NCI-H1105 treated with DMSO at 0.1 percent for 48 hours (cell line): Measurements from ENCODE around the gene FOXB1.

Experiments used
- DNase-seq: peaks from one replicate; lab custom pipeline; 2025; lab: John Stamatoyannopoulos, UW

FOXB1 gene

GRCh38 chr15:60017538-60018520 is 13.7 kb downstream of the FOXB1 start:
- no peak for DNase-seq

GRCh38 chr15:60020736-60021135 is 16.6 kb downstream of the FOXB1 start:
- no peak for DNase-seq

GRCh38 chr15:60021589-60022378 is 17.7 kb downstream of the FOXB1 start:
- DNase-seq: no peak

- DNase-seq: no peak
Measured at GRCh38 chr15:60022379-60022741, 18.2 kb downstream of the FOXB1 start.

GRCh38 chr15:60026555-60026954 is 22.4 kb downstream of the FOXB1 start:
- no peak for DNase-seq

- DNase-seq: no peak
Measured at GRCh38 chr15:60035344-60035743, 31.2 kb downstream of the FOXB1 start.

- no peak for DNase-seq
Measured at GRCh38 chr15:60039316-60039715, 35.2 kb downstream of the FOXB1 start.

- no peak for DNase-seq
Measured at GRCh38 chr15:60043744-60044435, 39.8 kb downstream of the FOXB1 start.

GRCh38 chr15:60044636-60045270 is 40.6 kb downstream of the FOXB1 start:
- no peak for DNase-seq

GRCh38 chr15:60047701-60048100 is 43.6 kb downstream of the FOXB1 start:
- no peak for DNase-seq

GRCh38 chr15:60049948-60050347 is 45.8 kb downstream of the FOXB1 start:
- DNase-seq: no peak

GRCh38 chr15:60052796-60053195 is 48.7 kb downstream of the FOXB1 start:
- no peak for DNase-seq

GRCh38 chr15:60054472-60054871 is 50.4 kb downstream of the FOXB1 start:
- no peak for DNase-seq
